ENCODE results near the gene LCN2. TPM values are rescaled to one million over a fixed set of nuclear protein-coding genes. Genes with fewer than 3 reads are reported as not detected.

Gene LCN2
- 0.93 TPM for polyA plus RNA-seq
- long read RNA-seq, donor 1: 0 reads
- long read RNA-seq, donor 2, partial matches to known transcripts: 0 of 1 reads
- long read RNA-seq, donor 2, other reads (novel, unspliced or antisense): 0 of 1 reads
- long read RNA-seq, donor 3: 0 reads
- long read RNA-seq, donor 4: 0 reads
- long read RNA-seq, donor 5: 0 reads
- long read RNA-seq, donor 6: 0 reads
- long read RNA-seq, donor 7, partial matches to known transcripts: 24 of 24 reads
- long read RNA-seq, donor 7, other reads (novel, unspliced or antisense): 0 of 24 reads
- long read RNA-seq, donor 8, partial matches to known transcripts: 0 of 1 reads
- long read RNA-seq, donor 8, other reads (novel, unspliced or antisense): 0 of 1 reads
- long read RNA-seq, donor 9, partial matches to known transcripts: 0 of 4 reads
- long read RNA-seq, donor 9, other reads (novel, unspliced or antisense): 0 of 4 reads
- long read RNA-seq, donor 10, partial matches to known transcripts: 0 of 1 reads
- long read RNA-seq, donor 10, other reads (novel, unspliced or antisense): 0 of 1 reads
- long read RNA-seq, donor 11, partial matches to known transcripts: 0 of 1 reads
- long read RNA-seq, donor 11, other reads (novel, unspliced or antisense): 0 of 1 reads

GRCh38 chr9:128149001-128149701 is at the start of gene LCN2:
Gene LCN2 (plus strand): TSS chr9:128149453. CDS start chr9:128149526, 73 bp downstream.
- H3K9me3 ChIP-seq (ENCODE audit: control insufficient read depth, low read depth, low read length): no peaks in the 10 kb centered on the region
- H3K4me1 ChIP-seq (ENCODE audit: control insufficient read depth, insufficient read depth, low read length): peaks cover 39% of the 10 kb centered on the region
- peak within 1 kb of the TSS; percentile 85 for H3K27ac ChIP-seq (ENCODE audit: low read length)
- H3K36me3 ChIP-seq (ENCODE audit: control insufficient read depth, insufficient read depth, low read length): no peaks in the 10 kb centered on the region
- H3K27me3 ChIP-seq (ENCODE audit: control insufficient read depth, insufficient read depth, low read length): no peaks in the 10 kb centered on the region
- DNase-seq: peak; percentile 73 to 87
- H3K4me3 ChIP-seq (ENCODE audit: low read length): no peak within 1 kb of the TSS
- WGBS (ENCODE audit: insufficient coverage, low lambda C conversion rate): no CpG with 5 or more reads among the region's 9 CpGs

- WGBS (ENCODE audit: insufficient coverage, low lambda C conversion rate): no CpG with 5 or more reads among the region's 16 CpGs
- no peaks in the 10 kb centered on the region for H3K9me3 ChIP-seq (ENCODE audit: control insufficient read depth, low read depth, low read length)
- peaks cover 34% of the 10 kb centered on the region for H3K36me3 ChIP-seq (ENCODE audit: control insufficient read depth, insufficient read depth, low read length)
- peaks cover 58% of the 10 kb centered on the region for H3K4me1 ChIP-seq (ENCODE audit: control insufficient read depth, insufficient read depth, low read length)
- H3K27ac ChIP-seq (ENCODE audit: low read length): peak overlapping the region; percentile 97
- peak overlapping the region; percentile 61 for H3K4me3 ChIP-seq (ENCODE audit: low read length)
- no peak for DNase-seq
- no peaks in the 10 kb centered on the region for H3K27me3 ChIP-seq (ENCODE audit: control insufficient read depth, insufficient read depth, low read length)
Measured at GRCh38 chr9:128099932-128100491, 49.2 kb upstream of the LCN2 start.

GRCh38 chr9:128100581-128100980 is 48.7 kb upstream of the LCN2 start:
- no peak overlapping the region for H3K4me3 ChIP-seq (ENCODE audit: low read length)
- peak overlapping the region; percentile 97 for H3K27ac ChIP-seq (ENCODE audit: low read length)
- H3K27me3 ChIP-seq (ENCODE audit: control insufficient read depth, insufficient read depth, low read length): no peaks in the 10 kb centered on the region
- DNase-seq: no peak
- H3K4me1 ChIP-seq (ENCODE audit: control insufficient read depth, insufficient read depth, low read length): peaks cover 62% of the 10 kb centered on the region
- no peaks in the 10 kb centered on the region for H3K9me3 ChIP-seq (ENCODE audit: control insufficient read depth, low read depth, low read length)
- no CpG with 5 or more reads among the region's 10 CpGs for WGBS (ENCODE audit: insufficient coverage, low lambda C conversion rate)
- peaks cover 37% of the 10 kb centered on the region for H3K36me3 ChIP-seq (ENCODE audit: control insufficient read depth, insufficient read depth, low read length)

- no peak overlapping the region for H3K27ac ChIP-seq (ENCODE audit: low read length)
Measured at GRCh38 chr9:128101231-128101661, 48.0 kb upstream of the LCN2 start.

GRCh38 chr9:128101690-128102089 is 47.6 kb upstream of the LCN2 start:
- H3K9me3 ChIP-seq (ENCODE audit: control insufficient read depth, low read depth, low read length): no peaks in the 10 kb centered on the region
- H3K4me3 ChIP-seq (ENCODE audit: low read length): no peak overlapping the region
- H3K36me3 ChIP-seq (ENCODE audit: control insufficient read depth, insufficient read depth, low read length): peaks cover 48% of the 10 kb centered on the region
- DNase-seq: no peak
- H3K27ac ChIP-seq (ENCODE audit: low read length): no peak overlapping the region
- no CpG with 5 or more reads among the region's 20 CpGs for WGBS (ENCODE audit: insufficient coverage, low lambda C conversion rate)
- H3K4me1 ChIP-seq (ENCODE audit: control insufficient read depth, insufficient read depth, low read length): peaks cover 66% of the 10 kb centered on the region
- H3K27me3 ChIP-seq (ENCODE audit: control insufficient read depth, insufficient read depth, low read length): no peaks in the 10 kb centered on the region

More at GRCh38 chr9:128101231-128101661, 48.0 kb upstream of the LCN2 start:
- Histone ChIP-seq H3K9me3 (ENCODE audit: control insufficient read depth, low read depth, low read length) (no peaks in the 10 kb centered on the region), H3K4me3 (ENCODE audit: low read length) (no peak overlapping the region), H3K4me1 (ENCODE audit: control insufficient read depth, insufficient read depth, low read length) (peaks cover 66% of the 10 kb centered on the region), H3K27me3 (ENCODE audit: control insufficient read depth, insufficient read depth, low read length) (no peaks in the 10 kb centered on the region), H3K36me3 (ENCODE audit: control insufficient read depth, insufficient read depth, low read length) (peaks cover 44% of the 10 kb centered on the region)
- no peak for DNase-seq
- WGBS (ENCODE audit: insufficient coverage, low lambda C conversion rate): no CpG with 5 or more reads among the region's 12 CpGs

GRCh38 chr9:128102196-128102595 is 47.1 kb upstream of the LCN2 start:
- no CpG with 5 or more reads among the region's 13 CpGs for WGBS (ENCODE audit: insufficient coverage, low lambda C conversion rate)
- Histone ChIP-seq H3K27ac (ENCODE audit: low read length) (no peak overlapping the region), H3K4me1 (ENCODE audit: control insufficient read depth, insufficient read depth, low read length) (peaks cover 65% of the 10 kb centered on the region), H3K4me3 (ENCODE audit: low read length) (no peak overlapping the region), H3K27me3 (ENCODE audit: control insufficient read depth, insufficient read depth, low read length) (no peaks in the 10 kb centered on the region), H3K36me3 (ENCODE audit: control insufficient read depth, insufficient read depth, low read length) (peaks cover 53% of the 10 kb centered on the region), H3K9me3 (ENCODE audit: control insufficient read depth, low read depth, low read length) (no peaks in the 10 kb centered on the region)
- no peak for DNase-seq

GRCh38 chr9:128102861-128103588 is 46.2 kb upstream of the LCN2 start:
- peak overlapping the region; percentile 82 for H3K27ac ChIP-seq (ENCODE audit: low read length)
- H3K4me3 ChIP-seq (ENCODE audit: low read length): no peak overlapping the region
- H3K4me1 ChIP-seq (ENCODE audit: control insufficient read depth, insufficient read depth, low read length): peaks cover 57% of the 10 kb centered on the region
- peaks cover 62% of the 10 kb centered on the region for H3K36me3 ChIP-seq (ENCODE audit: control insufficient read depth, insufficient read depth, low read length)
- H3K9me3 ChIP-seq (ENCODE audit: control insufficient read depth, low read depth, low read length): no peaks in the 10 kb centered on the region
- no CpG with 5 or more reads among the region's 23 CpGs for WGBS (ENCODE audit: insufficient coverage, low lambda C conversion rate)
- peak; percentile 58 to 62 for DNase-seq
- no peaks in the 10 kb centered on the region for H3K27me3 ChIP-seq (ENCODE audit: control insufficient read depth, insufficient read depth, low read length)

- Histone ChIP-seq H3K36me3 (ENCODE audit: control insufficient read depth, insufficient read depth, low read length) (peaks cover 66% of the 10 kb centered on the region), H3K27ac (ENCODE audit: low read length) (peak overlapping the region; percentile 82), H3K9me3 (ENCODE audit: control insufficient read depth, low read depth, low read length) (no peaks in the 10 kb centered on the region), H3K4me3 (ENCODE audit: low read length) (no peak overlapping the region), H3K27me3 (ENCODE audit: control insufficient read depth, insufficient read depth, low read length) (no peaks in the 10 kb centered on the region), H3K4me1 (ENCODE audit: control insufficient read depth, insufficient read depth, low read length) (peaks cover 57% of the 10 kb centered on the region)
- DNase-seq: no peak
- no CpG with 5 or more reads among the region's 8 CpGs for WGBS (ENCODE audit: insufficient coverage, low lambda C conversion rate)
Measured at GRCh38 chr9:128103589-128103962, 45.7 kb upstream of the LCN2 start.

GRCh38 chr9:128104171-128104618 is 45.1 kb upstream of the LCN2 start:
- Histone ChIP-seq H3K27ac (ENCODE audit: low read length) (peak overlapping the region; percentile 82), H3K27me3 (ENCODE audit: control insufficient read depth, insufficient read depth, low read length) (no peaks in the 10 kb centered on the region), H3K36me3 (ENCODE audit: control insufficient read depth, insufficient read depth, low read length) (peaks cover 70% of the 10 kb centered on the region), H3K4me3 (ENCODE audit: low read length) (no peak overlapping the region), H3K4me1 (ENCODE audit: control insufficient read depth, insufficient read depth, low read length) (peaks cover 53% of the 10 kb centered on the region), H3K9me3 (ENCODE audit: control insufficient read depth, low read depth, low read length) (no peaks in the 10 kb centered on the region)
- peak; percentile 88 to 92 for DNase-seq
- WGBS (ENCODE audit: insufficient coverage, low lambda C conversion rate): no CpG with 5 or more reads among the region's 6 CpGs
